GM21717 (cell line): ENCODE results near the gene EMX1.
"Not testable (repeated sequence)": the region's sequence is repeated elsewhere in the genome, so short reads cannot be mapped to it uniquely, and the experiment has no call there.

Source experiments
- ATAC-seq: cut with Tn5 transposase; IDR thresholded peaks from one replicate; pipeline ENCODE4 v1.9.1; 2021; ENCODE audit warnings: mild to moderate bottlenecking, moderate library complexity; ENCODE audit not compliant: unreplicated experiment

The EMX1 gene

GRCh38 chr2:72898585-72898906, 18.8 kb upstream of the EMX1 start:
- no peak for ATAC-seq

GRCh38 chr2:72900191-72900825, 17.0 kb upstream of the EMX1 start:
- ATAC-seq: no peak

- no peak for ATAC-seq
Observed at GRCh38 chr2:72901426-72901825, 15.9 kb upstream of the EMX1 start.

GRCh38 chr2:72907369-72907768, 9.9 kb upstream of the EMX1 start:
- ATAC-seq: not testable (repeated sequence)

- ATAC-seq: no peak
Observed at GRCh38 chr2:72908741-72909140, 8.6 kb upstream of the EMX1 start.

- ATAC-seq: no peak
Observed at GRCh38 chr2:72911256-72911655, 6.1 kb upstream of the EMX1 start.

- no peak for ATAC-seq
Observed at GRCh38 chr2:72913486-72914205, 3.7 kb upstream of the EMX1 start.

GRCh38 chr2:72914206-72914559, 3.1 kb upstream of the EMX1 start:
- no peak for ATAC-seq

- ATAC-seq: no peak
Observed at GRCh38 chr2:72914589-72915319, 2.6 kb upstream of the EMX1 start.

GRCh38 chr2:72915320-72915906, 1.9 kb upstream of the EMX1 start:
- no peak for ATAC-seq

GRCh38 chr2:72915907-72916742, 1.2 kb upstream of the EMX1 start:
- ATAC-seq: peak; percentile 66

GRCh38 chr2:72916743-72917137, 579 bp upstream of the EMX1 start:
- peak; percentile 14 for ATAC-seq

GRCh38 chr2:72917877-72918553, 696 bp downstream of the EMX1 start:
- ATAC-seq: no peak

- ATAC-seq: no peak
Observed at GRCh38 chr2:72919414-72920317, 2.3 kb downstream of the EMX1 start.

- ATAC-seq: no peak
Observed at GRCh38 chr2:72920318-72921087, 3.2 kb downstream of the EMX1 start.

GRCh38 chr2:72921088-72921851, 4.0 kb downstream of the EMX1 start:
- no peak for ATAC-seq

- ATAC-seq: no peak
Observed at GRCh38 chr2:72921853-72922252, 4.5 kb downstream of the EMX1 start.

GRCh38 chr2:72923833-72924352, 6.6 kb downstream of the EMX1 start:
- ATAC-seq: peak; percentile 59
